Aorta (tissue), 5 donors: Measurements from ENCODE around the gene CASTOR1. TPM values are rescaled to one million over a fixed set of nuclear protein-coding genes. Genes with fewer than 3 reads are reported as not detected.

ENCODE experiments used
- ATAC-seq: fragments of 200-7000 bp; cut with Tn5 transposase; one replicate; pipeline ENCODE4 v1.9.1; 2022; ENCODE audit warnings: moderate library complexity; ENCODE audit not compliant: low FRiP score
- DNase-seq, 2 donors: peaks; one replicate each; pipeline ENCODE4 v3.0.0-alpha.2; 2020
- H3K27ac ChIP-seq, 2 donors: one replicate each; pipeline ENCODE4 v1.5.1; 2013; ENCODE audit warnings: low read length in 2 of 2, mild to moderate bottlenecking in 2 of 2, moderate library complexity in 2 of 2, control low read depth in 1 of 2, inconsistent platforms in 1 of 2, low read depth in 1 of 2
- H3K27me3 ChIP-seq, 2 donors: one replicate each; pipeline ENCODE4 v1.6.1; 2013; ENCODE audit warnings: control low read depth in 1 of 2, low read length in 1 of 2, mild to moderate bottlenecking in 1 of 2, moderate library complexity in 1 of 2; ENCODE audit not compliant: insufficient read depth in 2 of 2, control insufficient read depth in 1 of 2
- H3K36me3 ChIP-seq, 2 donors: one replicate each; pipeline ENCODE4 v1.6.1; 2013; ENCODE audit warnings: control low read depth in 1 of 2, low read length in 1 of 2, mild to moderate bottlenecking in 1 of 2; ENCODE audit not compliant: insufficient read depth in 2 of 2, control insufficient read depth in 1 of 2
- H3K4me1 ChIP-seq, 2 donors: one replicate each; pipeline ENCODE4 v1.6.1; 2013; ENCODE audit warnings: low read length in 2 of 2, control low read depth in 1 of 2, mild to moderate bottlenecking in 1 of 2, moderate library complexity in 1 of 2; ENCODE audit not compliant: insufficient read depth in 2 of 2, control insufficient read depth in 1 of 2
- H3K4me3 ChIP-seq, 2 donors: one replicate each; pipeline ENCODE4 v1.5.1; 2013; ENCODE audit warnings: low read length in 2 of 2, control low read depth in 1 of 2, mild to moderate bottlenecking in 1 of 2
- H3K9me3 ChIP-seq: one replicate; pipeline ENCODE4 v1.6.1; 2013; ENCODE audit warnings: mild to moderate bottlenecking, low read length; ENCODE audit not compliant: control insufficient read depth
- WGBS, 2 donors: extraction: QIAGEN DNeasy Blood & Tissue Kit; methylation state at CpG; one replicate each; pipeline ENCODE4 v1.1.7; 2013; 5-methylcytosine and 5-hydroxymethylcytosine counted together
- intact Hi-C, 2 donors: fragments of 100-400 bp; cut with DNase I; formaldehyde crosslinking; loops; one replicate each; pipeline versions ENCODE4 v1.14.2 to v1.15.0; 2022
- polyA plus RNA-seq, 2 donors: library from polyadenylated mRNA; stranded (reverse); fragments of 200-250 nt; gene quantifications; one replicate each; pipeline ENCODE4 v1.2.3, GENCODE V29; 2013
- total RNA-seq, 2 donors: library from RNA; stranded (reverse); fragmentation: NEBNext Ultra II Directional; extraction: Animal tissue kit (Norgen Biotek cat#: 25700); gene quantifications; one replicate each; pipeline ENCODE4 v1.2.1, GENCODE V29; 2021
- donor health status: healthy with polysubstance abuse.
- donor health status: Bipolar disorder and iron deficiency.
- donor health status: DM: no; HTN: no; CAD: no.
- donor health status: DM: no; HTN: no; CAD: no.
- donor health status: DM: yes; HTN: yes; CAD: no.

The CASTOR1 gene
- total and polyA plus RNA-seq, 4 donors = 4.0 to 14.0 (median 13.5) TPM

DNA sequence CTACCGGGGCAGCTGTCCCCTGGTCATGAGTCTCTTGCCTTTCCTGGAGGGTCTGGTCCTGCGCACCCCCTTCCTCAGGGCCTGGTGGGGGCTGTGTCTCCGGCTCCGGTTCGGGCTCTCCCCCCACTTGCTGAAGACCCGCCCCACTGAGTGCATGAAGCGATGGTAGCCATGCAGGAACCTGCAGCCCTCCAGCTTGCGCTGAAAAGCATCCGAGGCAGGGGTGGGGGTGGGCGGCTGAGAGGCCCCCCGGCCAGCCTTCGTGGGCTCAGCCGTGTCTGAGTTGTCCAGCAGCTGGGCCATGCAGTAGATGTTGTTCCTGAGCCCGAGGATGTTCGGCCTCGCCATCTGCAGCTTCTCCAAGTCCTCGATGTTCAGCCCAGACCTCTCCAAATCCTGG is 25.4 kb downstream of the CASTOR1 start:
- H3K9me3 ChIP-seq = no peaks in the 10 kb centered on the region
- no peak overlapping the region for H3K27ac ChIP-seq
- no peak overlapping the region for H3K4me3 ChIP-seq
- intact Hi-C loops = loop anchor here (2.0 kb wide), 1 partner anchor 123 kb away; the partner anchor contains the start of gene RNF215 (in 2 of the 2)
- WGBS, 2 donors = 92% methylated on average over 17 of the region's 17 CpGs
- no peaks in the 10 kb centered on the region for H3K36me3 ChIP-seq
- ATAC-seq (no peak), DNase-seq (no peak)
- H3K27me3 ChIP-seq = no peaks in the 10 kb centered on the region
- no peaks in the 10 kb centered on the region for H3K4me1 ChIP-seq

DNA sequence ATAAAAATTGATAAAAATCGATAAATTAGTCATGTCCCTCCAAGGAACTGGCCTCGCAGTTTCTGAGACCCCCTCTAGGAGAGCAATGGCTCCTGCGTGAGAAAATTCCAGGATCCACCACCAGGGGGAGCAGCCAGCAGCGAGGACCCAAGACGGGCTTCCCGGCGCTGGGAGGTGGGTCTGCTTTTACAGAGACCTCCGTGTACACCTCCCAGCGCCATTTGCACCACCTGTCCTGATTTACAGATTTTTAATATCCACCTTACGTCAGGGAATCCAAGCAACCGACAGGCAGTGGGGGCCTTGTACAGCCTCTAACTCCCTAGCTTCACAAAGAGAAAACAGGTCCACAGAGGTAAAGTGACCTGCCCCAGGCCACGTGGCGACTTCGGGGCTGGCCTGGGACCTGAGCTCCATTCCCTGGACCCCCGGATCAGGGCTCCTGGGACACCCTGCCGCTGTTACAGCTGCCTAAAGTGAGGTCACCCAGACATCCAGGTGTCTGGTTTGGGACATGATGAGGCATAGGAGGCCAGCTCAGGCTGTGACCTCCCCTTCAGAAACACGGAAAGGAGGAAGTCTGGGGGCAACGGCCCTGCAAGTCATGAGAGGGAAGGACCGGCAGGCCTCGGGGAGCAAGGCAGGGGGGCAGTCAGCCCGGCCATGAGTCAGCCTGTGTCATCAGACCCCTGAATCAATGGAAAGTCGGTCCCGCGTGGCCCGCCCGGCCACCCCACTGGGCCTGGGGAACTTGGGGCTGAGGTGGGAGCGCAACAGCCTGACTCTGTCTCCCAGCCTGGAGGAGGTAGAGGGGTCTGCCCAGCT is 26.2 kb downstream of the CASTOR1 start:
- intact Hi-C loops = loop anchor here (2.0 kb wide), 1 partner anchor 124 kb away; the partner anchor contains the start of gene RNF215 (in 2 of the 2)
- Histone ChIP-seq H3K27ac (no peak overlapping the region), H3K36me3 (no peaks in the 10 kb centered on the region), H3K27me3 (no peaks in the 10 kb centered on the region), H3K9me3 (no peaks in the 10 kb centered on the region), H3K4me1 (no peaks in the 10 kb centered on the region), H3K4me3 (no peak overlapping the region)
- WGBS, 2 donors = 28 to 31% methylated on average over 27 of the region's 27 CpGs
- ATAC-seq = peak; percentile 67
- DNase-seq = peak; percentile 84 to 94

DNA sequence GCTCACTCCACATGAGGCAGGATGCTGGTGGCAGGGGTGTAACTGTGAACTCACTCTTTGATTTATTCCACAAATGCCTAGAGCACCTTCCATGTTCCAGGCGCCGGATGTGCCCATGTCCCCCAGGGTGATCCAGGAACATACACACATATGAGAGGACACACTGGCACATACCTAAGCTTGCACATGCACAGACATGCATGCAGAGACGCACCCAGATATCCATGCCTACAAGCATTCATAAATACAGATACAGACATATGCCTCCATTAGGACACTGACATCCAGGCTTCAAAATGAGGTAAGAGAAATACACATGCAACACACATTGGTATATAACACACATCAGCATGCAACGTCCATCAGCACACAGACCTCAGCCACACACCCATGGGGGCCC is 27.2 kb downstream of the CASTOR1 start:
- Histone ChIP-seq H3K36me3 (no peaks in the 10 kb centered on the region), H3K4me1 (no peaks in the 10 kb centered on the region), H3K9me3 (no peaks in the 10 kb centered on the region), H3K4me3 (no peak overlapping the region), H3K27me3 (no peaks in the 10 kb centered on the region), H3K27ac (no peak overlapping the region)
- no peak for DNase-seq
- intact Hi-C loops = loop anchor here (2.0 kb wide), 1 partner anchor 125 kb away; the partner anchor contains the start of gene RNF215 (in 2 of the 2)
- 85 to 88% methylated on average over 4 of the region's 4 CpGs for WGBS, 2 donors
- no peak for ATAC-seq

DNA sequence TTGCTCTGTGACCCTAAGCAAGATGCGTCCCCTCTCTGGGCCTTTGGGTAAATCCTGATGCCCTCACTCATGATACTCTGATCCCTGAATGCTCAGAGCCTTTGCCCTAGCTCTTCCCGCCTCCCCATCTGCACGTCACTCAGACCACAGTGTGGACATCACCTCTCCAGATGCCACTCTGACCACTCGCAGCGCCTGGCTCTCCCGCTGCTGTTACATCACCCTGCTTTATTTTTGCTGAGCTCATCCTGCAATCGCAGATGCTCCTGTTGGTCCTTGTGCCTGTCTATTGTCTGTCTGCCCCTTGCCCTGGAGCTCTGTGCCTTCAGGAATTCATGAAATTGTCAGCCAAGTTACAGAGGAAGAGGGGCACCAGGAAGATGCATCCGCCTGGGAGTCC is 28.2 kb downstream of the CASTOR1 start:
- Histone ChIP-seq H3K27me3 (no peaks in the 10 kb centered on the region), H3K27ac (no peak overlapping the region), H3K4me3 (no peak overlapping the region), H3K9me3 (no peaks in the 10 kb centered on the region), H3K36me3 (no peaks in the 10 kb centered on the region), H3K4me1 (no peaks in the 10 kb centered on the region)
- ATAC-seq (no peak), DNase-seq (no peak)
- intact Hi-C loops = no loop called here
- WGBS, 2 donors = 89 to 94% methylated on average over 8 of the region's 8 CpGs

DNA sequence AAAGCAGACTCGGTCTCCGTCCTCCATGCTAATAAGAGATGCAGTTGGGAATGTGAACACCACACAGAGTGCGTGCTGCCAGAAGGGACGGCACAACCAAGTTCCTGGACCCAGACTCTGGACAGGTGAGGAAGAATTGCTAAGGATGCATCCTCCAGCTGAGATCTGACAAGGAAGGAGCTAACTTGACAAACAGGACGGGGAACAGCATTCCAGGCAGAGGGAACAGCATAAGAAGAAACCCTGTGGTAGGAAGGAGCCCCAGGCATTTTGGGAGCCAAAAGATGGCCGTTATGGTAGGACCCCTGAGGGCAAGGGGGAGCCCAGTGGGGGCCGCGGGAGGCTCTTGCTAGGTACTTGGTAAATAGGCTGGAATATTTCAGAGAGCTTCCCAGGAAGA is 28.6 kb downstream of the CASTOR1 start:
- Histone ChIP-seq H3K4me3 (no peak overlapping the region), H3K27me3 (no peaks in the 10 kb centered on the region), H3K36me3 (no peaks in the 10 kb centered on the region), H3K4me1 (no peaks in the 10 kb centered on the region), H3K27ac (no peak overlapping the region), H3K9me3 (no peaks in the 10 kb centered on the region)
- ATAC-seq = no peak
- no peak for DNase-seq
- intact Hi-C loops = no loop called here
- 88 to 91% methylated on average over 8 of the region's 8 CpGs for WGBS, 2 donors

DNA sequence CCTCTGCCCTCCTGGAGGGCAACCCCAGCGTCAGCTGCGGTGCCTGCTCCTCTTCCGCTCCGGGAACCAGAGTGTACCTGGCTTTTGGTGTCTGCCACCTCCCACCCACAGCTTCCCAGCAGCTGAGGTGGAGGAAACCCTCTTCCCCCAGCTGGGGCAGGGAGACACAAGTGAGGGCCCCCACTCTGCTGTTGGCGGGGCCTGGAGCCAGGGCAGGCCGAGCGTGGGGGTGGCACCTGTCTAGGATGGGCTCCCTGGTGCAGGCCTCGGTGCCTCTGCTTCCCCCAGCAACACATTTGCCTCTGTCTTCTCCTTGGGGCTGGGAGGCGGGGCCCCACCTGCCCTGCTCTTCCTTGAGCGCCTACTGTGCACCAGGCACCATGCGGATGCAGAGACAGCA is 29.0 kb downstream of the CASTOR1 start:
- Histone ChIP-seq H3K27me3 (no peaks in the 10 kb centered on the region), H3K27ac (no peak overlapping the region), H3K9me3 (no peaks in the 10 kb centered on the region), H3K4me1 (no peaks in the 10 kb centered on the region), H3K4me3 (no peak overlapping the region), H3K36me3 (no peaks in the 10 kb centered on the region)
- ATAC-seq = no peak
- DNase-seq = no peak
- WGBS, 2 donors = 93 to 96% methylated on average over 11 of the region's 11 CpGs
- intact Hi-C loops = no loop called here

DNA sequence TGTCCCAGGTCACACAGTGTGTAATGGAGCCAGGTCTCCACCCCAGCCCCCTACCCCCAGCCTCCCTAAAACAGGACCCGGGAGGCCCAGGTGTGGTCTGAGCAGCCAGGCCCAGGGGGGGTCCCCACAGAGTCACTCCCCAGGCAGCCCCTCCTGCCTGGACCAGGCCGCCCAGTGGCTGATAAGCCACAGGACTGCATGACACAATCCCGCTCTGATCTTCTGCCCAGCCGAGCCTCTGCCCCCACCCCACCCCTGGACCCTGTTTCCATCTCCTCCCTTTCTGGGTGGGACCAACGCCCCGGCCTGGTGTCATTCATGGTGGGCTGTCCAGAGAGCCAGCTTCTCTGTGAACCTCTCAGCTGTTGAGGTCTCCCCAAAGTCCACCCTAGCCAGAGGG is 35.0 kb downstream of the CASTOR1 start:
- Histone ChIP-seq H3K27ac (no peak overlapping the region), H3K27me3 (no peaks in the 10 kb centered on the region), H3K36me3 (no peaks in the 10 kb centered on the region), H3K9me3 (no peaks in the 10 kb centered on the region), H3K4me3 (no peak overlapping the region), H3K4me1 (no peaks in the 10 kb centered on the region)
- 89 to 93% methylated on average over 5 to 6 of the region's 6 CpGs for WGBS, 2 donors
- intact Hi-C loops = loop anchor here in 1 of 2 donors (5.0 kb wide), 1 partner anchor 37 kb away; no protein-coding TSS in a partner anchor
- no peak for ATAC-seq
- no peak for DNase-seq

DNA sequence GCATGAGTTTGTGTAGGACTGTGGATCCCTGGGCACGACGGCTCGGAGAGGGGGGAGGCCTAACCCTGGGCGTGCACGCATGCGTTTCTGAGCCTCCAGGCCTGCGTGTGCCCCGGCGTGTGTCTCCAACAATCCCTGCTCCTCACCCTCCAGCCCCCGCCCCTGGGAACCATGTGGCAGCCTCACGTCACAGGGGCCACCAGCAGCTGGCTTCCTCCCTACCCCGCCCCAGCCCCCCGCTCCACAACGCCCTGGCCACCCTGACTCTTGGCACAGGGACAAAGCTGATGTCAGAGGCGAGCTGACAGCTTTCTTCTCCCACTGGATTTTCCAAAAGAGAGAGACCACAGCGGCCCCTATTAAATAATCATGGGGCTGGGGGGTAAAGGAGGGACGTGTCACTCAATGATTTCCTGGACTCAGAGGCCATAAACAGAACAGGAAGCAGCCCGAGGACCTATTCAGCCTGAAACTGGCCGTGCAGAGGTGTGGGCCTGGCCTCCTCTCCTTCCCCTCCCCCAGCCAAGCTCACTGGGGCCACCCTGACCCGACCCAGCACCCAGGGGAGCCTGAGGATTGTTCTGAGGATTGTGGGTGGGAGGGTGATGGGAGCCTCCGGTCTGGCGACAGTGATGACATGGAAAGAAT is 36.0 kb downstream of the CASTOR1 start:
- Histone ChIP-seq H3K36me3 (no peaks in the 10 kb centered on the region), H3K4me3 (no peak overlapping the region), H3K27ac (no peak overlapping the region), H3K4me1 (no peaks in the 10 kb centered on the region), H3K27me3 (no peaks in the 10 kb centered on the region), H3K9me3 (no peaks in the 10 kb centered on the region)
- intact Hi-C loops = loop anchor here in 1 of 2 donors (5.0 kb wide), 1 partner anchor 36 kb away; no protein-coding TSS in a partner anchor
- DNase-seq (peak; percentile 82 to 88), ATAC-seq (peak; percentile 9)
- WGBS, 2 donors = 9 to 14% methylated on average over 22 of the region's 22 CpGs
